ENCODE data around the gene ESRRA. TPM values are rescaled to one million over a fixed set of nuclear protein-coding genes. Genes with fewer than 3 reads are reported as not detected.

The ESRRA gene
- polyA plus RNA-seq, 2 of the 4 experiments (the other 2 are of a cell fraction): 15.2 to 35.5 TPM

DNA sequence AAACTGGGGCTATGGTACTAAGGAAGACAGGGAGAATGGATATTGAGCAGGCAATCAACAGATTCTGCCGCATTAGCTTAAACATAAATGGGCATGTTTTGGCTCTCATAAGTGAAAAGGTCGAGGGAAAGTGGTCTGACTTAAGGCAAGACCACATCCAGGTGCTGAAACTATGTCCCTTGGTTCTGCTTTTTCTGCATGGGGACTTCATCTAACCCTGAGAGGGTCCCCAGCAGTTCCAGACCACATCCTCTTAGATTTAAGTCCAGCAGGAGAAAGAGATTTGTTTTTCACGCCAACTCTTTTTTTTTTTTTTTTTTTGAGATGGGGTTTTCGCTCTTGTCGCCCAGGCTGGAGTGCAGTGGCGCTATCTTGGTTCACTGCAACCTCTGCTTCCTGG is 59.1 kb downstream of the ESRRA start:
- ATAC-seq: no peak
- Histone ChIP-seq H3K9me3 (no peaks in the 10 kb centered on the region), H3K4me1 (peaks cover 8% of the 10 kb centered on the region), H3K4me2 (no peak overlapping the region), H3K27ac (no peak overlapping the region), H3K4me3 (no peak overlapping the region)
- FAIRE-seq: no peak
- DNase-seq (ENCODE audit: low read depth in 1 of 2, low spot score in 1 of 2): no peak
- WGBS (ENCODE audit: missing lambda C conversion rate): 93% methylated on average over 6 of the region's 6 CpGs
- CTCF ChIA-PET: interaction anchor here (0.7 to 4.3 kb wide), 5 partner anchors 9 to 284 kb away, joined by 3 to 23 read pairs (median 4); no protein-coding TSS in a partner anchor
- POLR2A ChIA-PET: interaction anchor here (1.4 kb wide), 1 partner anchor 9 kb away, joined by 4 read pairs; no protein-coding TSS in a partner anchor
- TF ChIP-seq TFCP2L1 (CRISPR knock-in tag; IDR thresholded peaks at IDR 0.05): no peak
- TF ChIP-seq ZSCAN20 (CRISPR knock-in tag; IDR thresholded peaks at IDR 0.05): no peak
- TF ChIP-seq NFE2L2 (conservative IDR thresholded peaks at IDR 0.05; ENCODE audit: low read length): no peak
- TF ChIP-seq FOSL2 (IDR thresholded peaks at IDR 0.05): no peak
- no peak for TF ChIP-seq FOSL2 (CRISPR knock-in tag; IDR thresholded peaks at IDR 0.05)
- no peak for TF ChIP-seq FOXS1 (CRISPR knock-in tag; IDR thresholded peaks at IDR 0.05)
- TF ChIP-seq TP53 (CRISPR knock-in tag; IDR thresholded peaks at IDR 0.05): no peak

DNA sequence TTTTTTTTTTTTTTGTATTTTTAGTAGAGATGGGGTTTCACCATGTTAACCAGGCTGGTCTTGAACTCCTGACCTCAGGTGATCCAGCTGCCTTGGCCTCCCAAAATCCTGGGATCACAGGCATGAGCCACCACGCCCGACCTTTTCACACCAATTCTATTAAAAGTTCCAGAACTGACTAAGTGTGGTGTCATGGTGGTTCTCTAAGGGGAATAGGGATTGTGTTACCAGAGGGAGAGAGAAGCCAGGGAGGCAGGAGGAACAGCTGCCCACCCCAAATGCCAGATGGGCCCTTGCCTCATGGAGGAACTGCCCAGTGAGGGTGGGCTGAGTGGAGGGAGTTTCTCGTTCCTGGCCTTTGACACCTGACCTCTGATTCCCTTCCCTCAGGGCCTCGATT is 59.6 kb downstream of the ESRRA start:
- ATAC-seq (no peak), DNase-seq (ENCODE audit: low read depth in 1 of 2, low spot score in 1 of 2) (no peak)
- POLR2A ChIA-PET: no interaction called here

More for the DNA sequence above, 59.6 kb downstream of the ESRRA start:
- 91% methylated on average over 4 of the region's 4 CpGs for WGBS (ENCODE audit: missing lambda C conversion rate)
- H3K4me1 ChIP-seq: peaks cover 4% of the 10 kb centered on the region
- TF ChIP-seq MAFK (IDR thresholded peaks at IDR 0.05; ENCODE audit: partially characterized antibody): no peak
- no peak overlapping the region for H3K27ac ChIP-seq
- CTCF ChIA-PET: interaction anchor here (0.7 to 4.3 kb wide), 5 partner anchors 9 to 284 kb away, joined by 3 to 23 read pairs (median 4); no protein-coding TSS in a partner anchor
- H3K9me3 ChIP-seq: no peaks in the 10 kb centered on the region
- no peak for FAIRE-seq
- H3K4me2 ChIP-seq: no peak overlapping the region
- H3K4me3 ChIP-seq: no peak overlapping the region

Small RNA genes within 50 kb of the gene (small RNA-seq; reads per million reads assigned to genes)
- gene MIR7155 (0 to 6.4 (median 0.52) reads per million in 6 experiments), gene RF00019 (0 reads per million in 6 experiments)

Other genes starting within 250 kb of the ESRRA start
- 10.0 and 16.6 TPM in 2 replicates for gene MACROD1, start 139.4 kb upstream of the ESRRA start, polyA plus RNA-seq (2011; rRNA removed)
- gene MACROD1, start 139.4 kb upstream of the ESRRA start, polyA plus RNA-seq (2017; fragmentation: RNase III; extraction: RNeasy Plus Mini Kit Qiagen cat#74134 plus additional on column Dnase treatment): 12.0 to 16.4 TPM (median 15.1 TPM) in 3 replicates
- gene STIP1, start 119.4 kb upstream of the ESRRA start, polyA plus RNA-seq (2011; rRNA removed): 288 and 300 TPM in 2 replicates
- gene STIP1, start 119.4 kb upstream of the ESRRA start, polyA plus RNA-seq (2017; fragmentation: RNase III; extraction: RNeasy Plus Mini Kit Qiagen cat#74134 plus additional on column Dnase treatment): 274 to 320 TPM (median 297 TPM) in 3 replicates
- gene FERMT3, start 98.8 kb upstream of the ESRRA start, polyA plus RNA-seq (2011; rRNA removed): 0.42 and 0.56 TPM in 2 replicates
- gene FERMT3, start 98.8 kb upstream of the ESRRA start, polyA plus RNA-seq (2017; fragmentation: RNase III; extraction: RNeasy Plus Mini Kit Qiagen cat#74134 plus additional on column Dnase treatment): 1.9 to 2.1 TPM (median 2.0 TPM) in 3 replicates
- 18.6 and 25.2 TPM in 2 replicates for gene TRPT1, start 79.3 kb upstream of the ESRRA start, polyA plus RNA-seq (2011; rRNA removed)
- 24.2 to 28.5 TPM (median 26.1 TPM) in 3 replicates for gene TRPT1, start 79.3 kb upstream of the ESRRA start, polyA plus RNA-seq (2017; fragmentation: RNase III; extraction: RNeasy Plus Mini Kit Qiagen cat#74134 plus additional on column Dnase treatment)
- gene NUDT22, start 79.2 kb upstream of the ESRRA start, polyA plus RNA-seq (2011; rRNA removed): 21.5 and 21.7 TPM in 2 replicates
- gene NUDT22, start 79.2 kb upstream of the ESRRA start, polyA plus RNA-seq (2017; fragmentation: RNase III; extraction: RNeasy Plus Mini Kit Qiagen cat#74134 plus additional on column Dnase treatment): 25.7 to 33.2 TPM (median 33.1 TPM) in 3 replicates
- gene DNAJC4, start 75.0 kb upstream of the ESRRA start, polyA plus RNA-seq (2011; rRNA removed): 8.9 and 9.8 TPM in 2 replicates
- gene DNAJC4, start 75.0 kb upstream of the ESRRA start, polyA plus RNA-seq (2017; fragmentation: RNase III; extraction: RNeasy Plus Mini Kit Qiagen cat#74134 plus additional on column Dnase treatment): 12.6 to 16.6 TPM (median 16.2 TPM) in 3 replicates
- 6.8 and 10.9 TPM in 2 replicates for gene VEGFB, start 70.9 kb upstream of the ESRRA start, polyA plus RNA-seq (2011; rRNA removed)
- gene VEGFB, start 70.9 kb upstream of the ESRRA start, polyA plus RNA-seq (2017; fragmentation: RNase III; extraction: RNeasy Plus Mini Kit Qiagen cat#74134 plus additional on column Dnase treatment): 24.6 to 26.7 TPM (median 26.5 TPM) in 3 replicates
- 40.5 and 41.4 TPM in 2 replicates for gene FKBP2, start 64.4 kb upstream of the ESRRA start, polyA plus RNA-seq (2011; rRNA removed)
- gene FKBP2, start 64.4 kb upstream of the ESRRA start, polyA plus RNA-seq (2017; fragmentation: RNase III; extraction: RNeasy Plus Mini Kit Qiagen cat#74134 plus additional on column Dnase treatment): 131 to 142 TPM (median 136 TPM) in 3 replicates
- 129 and 154 TPM in 2 replicates for gene PPP1R14B, start 58.6 kb upstream of the ESRRA start, polyA plus RNA-seq (2011; rRNA removed)
- gene PPP1R14B, start 58.6 kb upstream of the ESRRA start, polyA plus RNA-seq (2017; fragmentation: RNase III; extraction: RNeasy Plus Mini Kit Qiagen cat#74134 plus additional on column Dnase treatment): 152 to 155 TPM (median 152 TPM) in 3 replicates
- gene PLCB3, start 54.0 kb upstream of the ESRRA start, polyA plus RNA-seq (2011; rRNA removed): 8.8 and 9.9 TPM in 2 replicates
- 19.2 to 21.3 TPM (median 21.2 TPM) in 3 replicates for gene PLCB3, start 54.0 kb upstream of the ESRRA start, polyA plus RNA-seq (2017; fragmentation: RNase III; extraction: RNeasy Plus Mini Kit Qiagen cat#74134 plus additional on column Dnase treatment)
- gene BAD, start 20.9 kb upstream of the ESRRA start, polyA plus RNA-seq (2011; rRNA removed): 33.7 and 35.6 TPM in 2 replicates
- gene BAD, start 20.9 kb upstream of the ESRRA start, polyA plus RNA-seq (2017; fragmentation: RNase III; extraction: RNeasy Plus Mini Kit Qiagen cat#74134 plus additional on column Dnase treatment): 65.7 to 68.4 TPM (median 66.4 TPM) in 3 replicates
- gene GPR137, start 19.7 kb upstream of the ESRRA start, polyA plus RNA-seq (2011; rRNA removed): 11.0 and 14.4 TPM in 2 replicates
- 33.9 to 38.5 TPM (median 37.4 TPM) in 3 replicates for gene GPR137, start 19.7 kb upstream of the ESRRA start, polyA plus RNA-seq (2017; fragmentation: RNase III; extraction: RNeasy Plus Mini Kit Qiagen cat#74134 plus additional on column Dnase treatment)
- gene KCNK4, start 14.2 kb upstream of the ESRRA start, polyA plus RNA-seq (2011; rRNA removed): not detected in 2 replicates
- gene KCNK4, start 14.2 kb upstream of the ESRRA start, polyA plus RNA-seq (2017; fragmentation: RNase III; extraction: RNeasy Plus Mini Kit Qiagen cat#74134 plus additional on column Dnase treatment): 0.12 to 0.28 TPM (median 0.17 TPM) in 3 replicates
- gene CATSPERZ, start 5.2 kb upstream of the ESRRA start, polyA plus RNA-seq (2011; rRNA removed): 1.9 TPM in 2 replicates
- gene CATSPERZ, start 5.2 kb upstream of the ESRRA start, polyA plus RNA-seq (2017; fragmentation: RNase III; extraction: RNeasy Plus Mini Kit Qiagen cat#74134 plus additional on column Dnase treatment): 3.4 to 4.7 TPM (median 4.1 TPM) in 3 replicates
- gene TRMT112, start 12.0 kb downstream of the ESRRA start, polyA plus RNA-seq (2011; rRNA removed): 305 and 363 TPM in 2 replicates
- gene TRMT112, start 12.0 kb downstream of the ESRRA start, polyA plus RNA-seq (2017; fragmentation: RNase III; extraction: RNeasy Plus Mini Kit Qiagen cat#74134 plus additional on column Dnase treatment): 424 to 447 TPM (median 440 TPM) in 3 replicates
- gene PRDX5, start 12.6 kb downstream of the ESRRA start, polyA plus RNA-seq (2011; rRNA removed): 305 and 377 TPM in 2 replicates
- 442 to 500 TPM (median 491 TPM) in 3 replicates for gene PRDX5, start 12.6 kb downstream of the ESRRA start, polyA plus RNA-seq (2017; fragmentation: RNase III; extraction: RNeasy Plus Mini Kit Qiagen cat#74134 plus additional on column Dnase treatment)
- 4.8 and 5.7 TPM in 2 replicates for gene CCDC88B, start 34.7 kb downstream of the ESRRA start, polyA plus RNA-seq (2011; rRNA removed)
- gene CCDC88B, start 34.7 kb downstream of the ESRRA start, polyA plus RNA-seq (2017; fragmentation: RNase III; extraction: RNeasy Plus Mini Kit Qiagen cat#74134 plus additional on column Dnase treatment): 8.8 to 10.3 TPM (median 9.7 TPM) in 3 replicates
- 19.1 and 21.4 TPM in 2 replicates for gene RPS6KA4, start 53.6 kb downstream of the ESRRA start, polyA plus RNA-seq (2011; rRNA removed)
- gene RPS6KA4, start 53.6 kb downstream of the ESRRA start, polyA plus RNA-seq (2017; fragmentation: RNase III; extraction: RNeasy Plus Mini Kit Qiagen cat#74134 plus additional on column Dnase treatment): 34.5 to 40.4 TPM (median 35.9 TPM) in 3 replicates

Measured in A549 (cell line).